HFFc6 (cell line): ENCODE results near the gene SAMD1. TPM values are rescaled to one million over a fixed set of nuclear protein-coding genes. Genes with fewer than 3 reads are reported as not detected.

Experiments
- DNase-seq: peaks from one replicate; pipeline ENCODE4 v3.0.0-alpha.2; 2018
- H3K27ac Mint-ChIP-seq: 2 replicates; pipeline ENCODE4 v1.8.0; 2020; ENCODE audit warnings: mild to moderate bottlenecking, mixed read lengths
- H3K27me3 Mint-ChIP-seq: 2 replicates; pipeline ENCODE4 v1.8.0; 2021; ENCODE audit warnings: mild to moderate bottlenecking, moderate library complexity, mixed read lengths; ENCODE audit not compliant: insufficient read depth
- H3K36me3 Mint-ChIP-seq: 2 replicates; pipeline ENCODE4 v1.8.0; 2021; ENCODE audit warnings: low read depth, mixed read lengths
- H3K4me1 Mint-ChIP-seq: 2 replicates; pipeline ENCODE4 v1.8.0; 2020; ENCODE audit warnings: low read depth, mixed read lengths
- H3K4me3 Mint-ChIP-seq: 2 replicates; pipeline ENCODE4 v1.8.0; 2020; ENCODE audit warnings: mild to moderate bottlenecking, moderate library complexity, mixed read lengths
- H3K9me3 Mint-ChIP-seq: 2 replicates; pipeline ENCODE4 v1.8.0; 2020; ENCODE audit warnings: mild to moderate bottlenecking, mixed read lengths
- total RNA-seq, 6 experiments: library from RNA; stranded (reverse); fragmentation: NEBNext Ultra II Directional; extraction: Animal tissue kit (Norgen Biotek cat#: 25700); gene quantifications; 2 replicates in 1 of 6; 3 replicates in 5 of 6; pipeline ENCODE4 v1.2.3, GENCODE V29; 2021
- TF ChIP-seq, protein P1 (sequence below): fragments of 200-600 bp; sonication (generic); IDR thresholded peaks from 2 replicates; pipeline ENCODE4 v1.5.0; 2021; ENCODE audit warnings: antibody characterized with exemption, mild to moderate bottlenecking

SAMD1 gene
- total RNA-seq, 6 experiments from 2014 or later: 33.0 to 48.6 (median 35.9) TPM

DNA sequence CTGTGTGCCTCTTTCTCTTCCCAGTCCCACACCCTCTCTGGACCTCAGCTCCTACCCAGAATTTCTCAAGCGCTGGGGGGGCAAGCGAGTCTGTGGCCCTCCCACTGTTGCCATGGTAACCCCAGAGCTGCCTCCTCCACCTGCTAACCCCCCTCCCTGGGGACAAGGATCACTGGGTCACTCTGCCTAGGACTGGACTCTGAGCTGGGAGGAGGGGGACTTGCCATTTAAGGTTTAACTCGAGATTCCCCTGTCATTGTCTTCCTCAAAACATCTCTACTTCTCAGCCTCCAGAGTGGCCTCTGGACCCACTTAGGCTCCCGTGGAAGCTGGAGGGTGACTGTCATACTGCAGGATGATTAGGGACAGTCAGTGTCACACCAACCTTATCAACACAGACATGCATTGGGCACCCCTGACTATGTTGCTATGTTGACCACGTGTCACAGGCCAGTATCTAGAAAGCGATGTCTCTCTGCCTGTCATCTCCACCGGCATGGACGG is 30.8 kb downstream of the SAMD1 start:
- DNase-seq: no peak
- TF ChIP-seq, protein P1, sequence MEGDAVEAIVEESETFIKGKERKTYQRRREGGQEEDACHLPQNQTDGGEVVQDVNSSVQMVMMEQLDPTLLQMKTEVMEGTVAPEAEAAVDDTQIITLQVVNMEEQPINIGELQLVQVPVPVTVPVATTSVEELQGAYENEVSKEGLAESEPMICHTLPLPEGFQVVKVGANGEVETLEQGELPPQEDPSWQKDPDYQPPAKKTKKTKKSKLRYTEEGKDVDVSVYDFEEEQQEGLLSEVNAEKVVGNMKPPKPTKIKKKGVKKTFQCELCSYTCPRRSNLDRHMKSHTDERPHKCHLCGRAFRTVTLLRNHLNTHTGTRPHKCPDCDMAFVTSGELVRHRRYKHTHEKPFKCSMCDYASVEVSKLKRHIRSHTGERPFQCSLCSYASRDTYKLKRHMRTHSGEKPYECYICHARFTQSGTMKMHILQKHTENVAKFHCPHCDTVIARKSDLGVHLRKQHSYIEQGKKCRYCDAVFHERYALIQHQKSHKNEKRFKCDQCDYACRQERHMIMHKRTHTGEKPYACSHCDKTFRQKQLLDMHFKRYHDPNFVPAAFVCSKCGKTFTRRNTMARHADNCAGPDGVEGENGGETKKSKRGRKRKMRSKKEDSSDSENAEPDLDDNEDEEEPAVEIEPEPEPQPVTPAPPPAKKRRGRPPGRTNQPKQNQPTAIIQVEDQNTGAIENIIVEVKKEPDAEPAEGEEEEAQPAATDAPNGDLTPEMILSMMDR: no peak
- H3K36me3 Mint-ChIP-seq: no peaks in the 10 kb centered on the region
- peaks cover 16% of the 10 kb centered on the region for H3K27me3 Mint-ChIP-seq
- no peak overlapping the region for H3K4me3 Mint-ChIP-seq
- no peak overlapping the region for H3K27ac Mint-ChIP-seq
- H3K9me3 Mint-ChIP-seq: no peaks in the 10 kb centered on the region
- H3K4me1 Mint-ChIP-seq: peaks cover 4% of the 10 kb centered on the region; the same call in 1 of the 2 replicates

GRCh38 chr19:14059093-14059480 is 31.5 kb downstream of the SAMD1 start:
- TF ChIP-seq, protein P1: peak; percentile 86
- H3K27me3 Mint-ChIP-seq: peaks cover 16% of the 10 kb centered on the region
- H3K27ac Mint-ChIP-seq: no peak overlapping the region
- no peaks in the 10 kb centered on the region for H3K9me3 Mint-ChIP-seq
- peaks cover 4% of the 10 kb centered on the region; the same call in 1 of the 2 replicates for H3K4me1 Mint-ChIP-seq
- DNase-seq: no peak
- H3K4me3 Mint-ChIP-seq: no peak overlapping the region
- no peaks in the 10 kb centered on the region for H3K36me3 Mint-ChIP-seq

DNA sequence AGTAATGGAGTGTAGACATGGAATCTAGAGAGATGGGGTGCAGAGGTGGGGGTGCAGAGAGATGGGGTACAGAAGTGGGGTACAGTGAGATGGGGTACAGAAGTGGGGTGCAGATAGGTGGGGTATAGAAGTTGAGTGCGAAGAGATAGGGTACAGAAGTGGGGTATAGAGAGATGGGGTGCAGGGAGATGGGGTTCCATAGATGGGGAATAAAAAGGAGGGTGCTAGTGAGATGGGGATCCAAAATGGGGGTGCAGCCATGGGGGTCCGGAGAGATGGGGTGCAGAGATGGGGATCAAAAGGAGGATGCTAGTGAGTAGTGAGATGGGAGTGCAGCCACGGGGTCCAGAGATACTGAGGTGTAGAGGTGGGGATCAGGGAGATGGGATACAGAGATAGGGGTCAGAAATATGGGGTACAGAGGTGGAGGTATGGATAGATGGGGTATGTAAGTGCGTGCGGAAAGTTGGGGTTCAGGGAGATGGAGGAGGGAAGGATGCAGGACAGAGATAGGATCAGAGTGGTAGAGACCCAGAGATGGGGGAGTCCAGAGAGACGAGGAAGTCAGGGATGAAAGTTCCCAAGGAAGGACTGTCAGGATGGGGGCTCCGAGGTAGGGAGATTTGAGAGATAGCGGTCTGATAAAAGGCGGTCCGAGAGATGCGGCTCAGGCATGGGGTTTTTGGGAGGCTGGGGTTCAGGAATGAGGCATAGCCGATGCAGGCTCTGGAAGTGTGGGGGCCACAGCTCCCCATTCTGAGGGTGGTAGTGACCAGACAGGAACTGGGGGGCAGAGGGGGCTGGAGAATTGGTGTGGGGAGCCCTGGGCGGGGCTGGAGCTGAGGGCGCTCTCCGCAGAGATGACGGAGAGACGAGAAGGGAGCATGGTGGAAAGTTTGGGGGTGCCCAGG is 32.1 kb downstream of the SAMD1 start:
- H3K4me3 Mint-ChIP-seq: peak overlapping the region; percentile 83; the same call in 1 of the 2 replicates
- no peaks in the 10 kb centered on the region for H3K9me3 Mint-ChIP-seq
- H3K4me1 Mint-ChIP-seq: peaks cover 4% of the 10 kb centered on the region; the same call in 1 of the 2 replicates
- TF ChIP-seq, protein P1: no peak
- peaks cover 16% of the 10 kb centered on the region for H3K27me3 Mint-ChIP-seq
- DNase-seq: no peak
- H3K36me3 Mint-ChIP-seq: no peaks in the 10 kb centered on the region
- H3K27ac Mint-ChIP-seq: no peak overlapping the region

- Mint-ChIP-seq H3K4me1 (peaks cover 4% of the 10 kb centered on the region; the same call in 1 of the 2 replicates), H3K27ac (no peak overlapping the region), H3K4me3 (peak overlapping the region; percentile 78), H3K27me3 (peaks cover 12% of the 10 kb centered on the region), H3K9me3 (no peaks in the 10 kb centered on the region), H3K36me3 (peaks cover 5% of the 10 kb centered on the region; the same call in 1 of the 2 replicates)
- no peak for DNase-seq
- TF ChIP-seq, protein P1: no peak
These were observed 33.7 kb downstream of the SAMD1 start for GRCh38 chr19:14056741-14057356.

DNA sequence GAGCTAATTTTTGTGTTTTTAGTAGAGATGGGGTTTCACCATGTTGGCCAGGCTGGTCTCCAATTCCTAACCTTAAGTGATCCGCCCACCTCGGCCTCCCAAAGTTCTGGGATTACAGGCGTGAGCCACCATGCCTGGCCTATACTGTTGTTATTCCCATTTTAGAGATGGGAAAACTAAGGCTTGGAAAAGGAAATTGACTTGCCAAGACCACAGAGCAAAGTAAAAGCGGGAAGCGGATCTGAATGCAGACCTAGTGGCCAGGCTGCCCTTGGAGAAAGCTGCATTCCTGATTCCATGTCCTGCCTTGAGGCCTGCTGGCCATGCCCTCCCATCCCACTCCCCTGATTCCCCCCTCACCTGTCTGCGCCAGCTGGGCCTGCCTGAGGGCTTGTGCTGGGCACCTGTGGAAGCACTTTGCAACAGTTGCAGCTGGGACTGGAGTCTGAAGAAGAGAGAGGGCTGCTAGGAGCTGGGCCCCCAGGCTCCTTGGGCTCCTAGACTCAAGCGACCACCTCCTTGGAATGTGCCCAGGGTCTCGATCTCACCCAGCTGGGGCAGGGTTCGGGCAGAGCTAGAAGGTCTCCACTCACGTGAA is 34.4 kb downstream of the SAMD1 start:
- peaks cover 5% of the 10 kb centered on the region; the same call in 1 of the 2 replicates for H3K36me3 Mint-ChIP-seq
- no peak overlapping the region for H3K27ac Mint-ChIP-seq
- no peak overlapping the region for H3K4me3 Mint-ChIP-seq
- H3K9me3 Mint-ChIP-seq: no peaks in the 10 kb centered on the region
- peaks cover 8% of the 10 kb centered on the region for H3K27me3 Mint-ChIP-seq
- H3K4me1 Mint-ChIP-seq: peaks cover 4% of the 10 kb centered on the region; the same call in 1 of the 2 replicates
- no peak for DNase-seq
- TF ChIP-seq, protein P1: no peak
